Muscle layer of duodenum (tissue), 2 donors: ENCODE results near the gene MYH14.
A peak's percentile ranks its signal among the peaks of the same experiment; 100 is the strongest.

Experiments
- H3K27ac ChIP-seq: one replicate; pipeline ENCODE4 v1.7.0; 2013; ENCODE audit warnings: mild to moderate bottlenecking, low read length
- H3K27me3 ChIP-seq: one replicate; pipeline ENCODE4 v1.7.0; 2013; ENCODE audit warnings: low read depth, mild to moderate bottlenecking, control low read depth, low read length
- H3K36me3 ChIP-seq, 2 donors: one replicate each; pipeline ENCODE4 v1.7.0; 2013; ENCODE audit warnings: low read length in 2 of 2, control low read depth in 1 of 2, mild to moderate bottlenecking in 1 of 2; ENCODE audit not compliant: insufficient read depth in 2 of 2, control insufficient read depth in 1 of 2
- H3K4me1 ChIP-seq, 2 donors: one replicate each; pipeline ENCODE4 v1.7.0; 2013; ENCODE audit warnings: low read length in 2 of 2, mild to moderate bottlenecking in 2 of 2, control low read depth in 1 of 2, moderate library complexity in 1 of 2; ENCODE audit not compliant: insufficient read depth in 2 of 2, control insufficient read depth in 1 of 2
- H3K4me3 ChIP-seq, 2 donors: one replicate each; pipeline ENCODE4 v1.7.0; 2013; ENCODE audit warnings: low read length in 2 of 2, low read depth in 1 of 2, mild to moderate bottlenecking in 1 of 2
- H3K9me3 ChIP-seq, 2 donors: one replicate each; pipeline ENCODE4 v1.7.0; 2013; ENCODE audit warnings: low read length in 2 of 2, control low read depth in 1 of 2, mild to moderate bottlenecking in 1 of 2; ENCODE audit not compliant: control insufficient read depth in 1 of 2
- donor health status: healthy.

Gene MYH14

DNA sequence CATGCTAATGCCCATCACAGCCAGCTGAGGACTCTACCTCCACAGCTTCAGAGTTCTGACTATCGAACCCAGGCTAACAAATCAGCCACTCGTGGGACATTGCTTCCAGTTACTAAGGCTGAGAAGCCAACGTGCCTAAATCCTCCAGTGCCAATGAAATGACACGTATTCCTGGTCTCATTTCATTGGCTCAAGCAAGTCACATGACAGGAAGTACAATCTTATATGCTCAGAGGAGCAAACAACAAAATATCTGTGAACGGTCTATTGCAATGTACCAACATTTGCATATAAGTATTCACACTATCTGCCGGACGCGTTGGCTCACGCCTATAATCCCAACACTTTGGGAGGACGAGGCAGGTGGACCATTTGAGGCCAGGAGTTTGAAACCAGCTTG, 27.5 kb upstream of the MYH14 start:
- Histone ChIP-seq H3K27me3 (no peaks in the 10 kb centered on the region), H3K36me3 (no peaks in the 10 kb centered on the region), H3K9me3 (peaks cover 3 to 5% of the 10 kb centered on the region in 2 donors)

DNA sequence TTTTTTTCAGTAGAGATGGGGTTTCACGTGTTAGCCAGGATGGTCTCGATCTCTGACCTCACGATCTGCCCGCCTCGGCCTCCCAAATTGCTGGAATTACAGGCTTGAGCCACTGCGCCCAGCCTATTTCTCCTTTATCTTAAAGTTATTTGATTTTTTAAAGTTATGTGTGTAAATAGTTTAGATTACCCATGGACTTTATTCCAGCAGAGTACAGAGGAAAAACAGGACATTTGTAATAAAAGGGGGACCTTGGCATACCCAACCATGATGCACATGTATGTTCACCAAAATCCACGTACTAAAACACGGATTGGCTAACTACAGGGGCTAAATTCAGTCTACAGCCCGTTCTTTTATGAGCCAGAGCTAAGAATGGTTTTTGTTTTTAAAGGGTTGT, 26.6 kb upstream of the MYH14 start:
- Histone ChIP-seq H3K27me3 (no peaks in the 10 kb centered on the region), H3K27ac (no peak overlapping the region), H3K4me3 (no peak overlapping the region), H3K4me1 (no peaks in the 10 kb centered on the region), H3K9me3 (peaks cover 3 to 5% of the 10 kb centered on the region in 2 donors), H3K36me3 (no peaks in the 10 kb centered on the region)

More for the DNA sequence above, 27.5 kb upstream of the MYH14 start:
- H3K4me1 ChIP-seq = no peaks in the 10 kb centered on the region
- H3K4me3 ChIP-seq = no peak overlapping the region
- no peak overlapping the region for H3K27ac ChIP-seq

DNA sequence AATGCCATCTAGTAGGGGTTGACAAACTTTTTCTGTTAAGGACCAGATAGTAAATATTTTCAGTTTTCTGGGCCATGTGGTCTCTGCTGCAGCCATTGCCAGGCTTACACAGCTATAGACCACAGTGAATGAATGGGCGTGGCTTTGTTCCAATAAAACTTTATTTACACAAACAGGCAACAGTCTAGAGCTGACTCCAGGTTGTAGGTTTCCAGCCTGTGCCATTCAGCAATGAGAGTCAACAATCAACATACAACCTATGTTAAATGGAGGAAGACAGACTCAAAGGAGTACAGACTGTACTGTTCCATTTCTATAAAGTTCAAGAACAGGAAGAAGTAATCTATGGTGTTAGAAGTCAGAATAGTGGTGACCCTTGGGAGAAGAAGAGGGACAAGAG, 25.1 kb upstream of the MYH14 start:
- H3K9me3 ChIP-seq = peaks cover 3 to 5% of the 10 kb centered on the region in 2 donors
- H3K4me3 ChIP-seq = no peak overlapping the region
- H3K27ac ChIP-seq = no peak overlapping the region
- H3K36me3 ChIP-seq = no peaks in the 10 kb centered on the region
- H3K4me1 ChIP-seq = no peaks in the 10 kb centered on the region
- H3K27me3 ChIP-seq = no peaks in the 10 kb centered on the region

DNA sequence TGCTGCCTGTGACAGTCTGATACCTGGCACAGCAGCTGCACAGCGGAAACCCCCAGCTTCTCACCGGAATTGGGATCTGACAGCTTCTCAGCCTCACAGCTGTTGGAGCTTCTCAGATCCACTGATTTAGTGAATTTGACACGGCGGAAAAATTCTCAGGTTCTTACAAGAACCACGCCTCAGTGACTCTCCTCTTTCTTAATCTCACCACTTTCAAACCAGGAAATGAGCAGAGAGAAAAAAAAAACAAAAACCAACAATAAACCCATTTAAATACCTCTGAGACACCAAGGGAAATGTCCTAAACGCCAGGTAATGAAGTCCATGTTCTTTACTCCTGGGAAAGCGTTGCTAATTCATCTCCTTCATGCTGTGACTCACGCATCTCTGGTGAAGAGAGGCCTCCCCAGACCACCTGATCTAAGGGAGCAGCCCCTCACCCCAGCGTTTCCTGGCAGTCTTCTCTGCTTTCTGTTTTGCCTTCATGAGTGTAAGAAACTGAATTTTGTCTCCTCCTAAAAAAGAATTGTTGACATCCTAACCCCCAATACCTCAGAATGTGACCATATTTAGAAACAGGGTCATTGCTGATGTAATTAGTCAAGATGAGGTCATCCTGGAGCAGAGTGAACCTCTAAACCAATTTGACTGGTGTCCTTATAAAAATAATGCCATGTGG, 24.4 kb upstream of the MYH14 start:
- no peak overlapping the region for H3K27ac ChIP-seq
- H3K36me3 ChIP-seq = no peaks in the 10 kb centered on the region
- H3K4me3 ChIP-seq = no peak overlapping the region

DNA sequence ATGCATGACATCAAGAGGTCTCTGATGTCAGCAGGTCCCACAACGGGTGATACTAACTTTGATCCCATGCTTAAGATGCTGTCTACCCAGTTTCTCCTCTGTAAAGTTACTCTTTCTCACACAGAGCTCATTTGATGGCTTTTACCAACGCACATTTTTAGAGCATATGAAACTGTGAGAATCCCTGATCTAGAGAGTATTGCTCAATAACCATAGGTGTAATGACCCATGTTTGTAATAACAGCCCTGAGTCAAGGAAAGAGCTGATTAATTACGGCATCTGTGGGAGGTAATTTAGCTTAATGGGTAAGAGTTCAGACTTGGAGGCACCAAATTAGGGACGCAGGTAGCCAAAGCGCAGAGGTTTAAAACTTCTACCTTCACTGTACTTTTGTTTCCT, 22.3 kb upstream of the MYH14 start:
- Histone ChIP-seq H3K4me3 (no peak overlapping the region), H3K36me3 (no peaks in the 10 kb centered on the region), H3K27ac (no peak overlapping the region), H3K27me3 (no peaks in the 10 kb centered on the region), H3K4me1 (no peaks in the 10 kb centered on the region), H3K9me3 (peaks cover 0 to 3% of the 10 kb centered on the region in 2 donors)

More for the DNA sequence above, 24.4 kb upstream of the MYH14 start:
- Histone ChIP-seq H3K9me3 (peaks cover 3 to 5% of the 10 kb centered on the region in 2 donors), H3K27me3 (no peaks in the 10 kb centered on the region), H3K4me1 (no peaks in the 10 kb centered on the region)

DNA sequence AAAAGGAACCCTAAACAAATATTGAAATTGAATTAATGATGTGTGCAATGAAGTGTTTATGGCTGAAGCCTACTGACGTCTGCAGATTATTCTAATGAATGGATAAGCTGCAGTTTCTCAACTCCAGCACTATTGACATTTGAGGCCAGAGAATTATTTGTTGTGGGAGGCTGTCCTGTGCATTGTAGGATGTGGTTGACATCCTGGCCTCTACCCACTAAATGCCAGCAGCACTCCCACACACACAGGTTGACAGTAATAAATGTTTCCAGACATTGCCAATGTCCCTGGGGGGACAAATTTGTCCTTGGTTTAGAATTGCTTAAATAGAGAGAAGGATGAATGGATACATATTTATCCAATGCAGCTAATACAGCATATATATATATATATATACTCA, 19.2 kb upstream of the MYH14 start:
- Histone ChIP-seq H3K27me3 (no peaks in the 10 kb centered on the region), H3K4me1 (no peaks in the 10 kb centered on the region), H3K9me3 (peaks cover 0 to 3% of the 10 kb centered on the region in 2 donors), H3K27ac (no peak overlapping the region), H3K4me3 (no peak overlapping the region), H3K36me3 (no peaks in the 10 kb centered on the region)

DNA sequence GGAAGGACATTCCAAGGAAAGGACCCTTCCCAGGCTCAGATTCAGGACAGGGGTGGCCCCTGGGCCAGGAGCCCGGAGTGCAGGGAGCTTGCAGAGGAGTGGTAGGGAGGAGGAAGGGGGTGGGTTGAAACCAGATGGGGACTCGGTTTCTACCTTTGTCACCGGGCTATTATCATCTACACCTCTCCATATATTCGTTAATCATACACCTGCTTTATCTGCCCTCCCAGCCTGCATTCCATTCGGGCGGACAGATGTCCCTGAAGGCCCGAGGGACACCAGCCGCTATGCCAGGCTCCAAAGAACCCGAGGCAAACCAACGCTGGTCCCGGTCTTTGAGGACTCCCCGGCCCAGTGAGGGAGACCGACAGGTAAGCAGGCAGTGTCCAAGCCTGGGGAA, 15.5 kb upstream of the MYH14 start:
- Histone ChIP-seq H3K4me3 (no peak overlapping the region), H3K9me3 (no peaks in the 10 kb centered on the region), H3K27ac (peak overlapping the region; percentile 63), H3K27me3 (no peaks in the 10 kb centered on the region), H3K36me3 (no peaks in the 10 kb centered on the region), H3K4me1 (peaks cover 0 to 3% of the 10 kb centered on the region in 2 donors)

DNA sequence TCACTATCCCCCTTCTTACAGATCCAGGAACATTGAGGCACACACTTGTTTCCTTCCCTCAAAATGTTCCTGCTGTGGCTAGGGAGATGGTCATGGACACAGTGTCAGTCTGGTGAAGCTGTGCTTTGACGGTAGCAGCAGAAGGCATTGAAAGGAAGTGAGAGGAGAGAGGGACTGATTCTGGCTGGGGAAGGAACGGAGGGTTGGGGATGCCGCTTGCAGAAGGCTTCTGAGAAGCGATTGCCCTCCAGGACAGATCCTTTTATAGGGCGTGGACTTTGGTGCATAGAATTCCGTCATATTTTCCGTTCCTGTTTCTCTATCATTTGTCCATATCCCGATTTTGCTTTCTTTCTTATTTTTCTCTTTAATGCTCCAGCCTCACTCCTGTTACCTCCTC, 14.1 kb upstream of the MYH14 start:
- no peaks in the 10 kb centered on the region for H3K9me3 ChIP-seq
- H3K36me3 ChIP-seq = no peaks in the 10 kb centered on the region
- peaks cover 0 to 3% of the 10 kb centered on the region in 2 donors for H3K4me1 ChIP-seq
- peak overlapping the region; percentile 86 for H3K27ac ChIP-seq
- no peaks in the 10 kb centered on the region for H3K27me3 ChIP-seq
- peak overlapping the region in 1 of 2 donors; percentile 50 for H3K4me3 ChIP-seq

DNA sequence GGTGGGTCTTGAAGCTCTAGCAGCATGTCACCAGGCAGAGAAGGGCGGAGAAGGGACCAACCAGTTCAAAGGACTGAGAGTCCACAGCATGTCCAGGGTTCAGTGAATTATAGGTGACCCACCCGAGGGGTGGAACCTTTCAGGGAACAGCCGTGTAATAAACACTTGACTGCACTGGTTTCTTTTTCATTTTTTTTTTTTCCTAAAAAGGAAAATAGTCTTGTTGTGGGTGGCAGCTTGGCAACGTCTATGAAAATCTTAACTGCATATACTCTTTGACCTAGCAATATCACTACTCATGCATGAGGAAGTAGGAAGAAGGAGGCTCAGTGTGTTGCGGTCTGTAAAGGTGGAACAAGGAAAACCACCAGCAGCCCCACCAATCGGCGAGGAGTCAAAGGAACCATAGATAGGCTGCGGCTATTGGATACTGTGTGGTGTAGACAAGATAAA, 13.0 kb upstream of the MYH14 start:
- peak overlapping the region; percentile 86 for H3K27ac ChIP-seq
- peaks cover 0 to 3% of the 10 kb centered on the region in 2 donors for H3K4me1 ChIP-seq
- no peaks in the 10 kb centered on the region for H3K9me3 ChIP-seq
- H3K36me3 ChIP-seq = no peaks in the 10 kb centered on the region
- H3K4me3 ChIP-seq = no peak overlapping the region
- H3K27me3 ChIP-seq = no peaks in the 10 kb centered on the region

DNA sequence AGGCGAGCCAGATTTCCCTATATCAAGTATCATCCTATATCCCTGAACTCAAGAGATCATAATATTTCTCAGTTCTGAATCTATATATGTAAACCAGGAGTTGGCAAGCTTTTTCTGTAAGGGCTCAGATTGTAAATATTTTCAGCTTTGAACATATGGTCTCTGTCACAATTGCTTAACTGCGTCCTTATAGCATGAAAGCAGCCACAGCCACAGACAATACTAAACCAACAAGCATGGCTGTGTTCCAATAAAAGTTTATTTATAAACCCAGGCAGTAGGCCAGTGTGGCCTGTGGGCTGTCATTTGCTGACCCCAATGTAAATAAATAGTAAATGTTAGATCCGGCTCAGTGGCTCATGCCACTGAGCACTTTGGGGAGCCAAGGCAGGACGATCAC, 12.2 kb upstream of the MYH14 start:
- Histone ChIP-seq H3K27ac (peak overlapping the region; percentile 39), H3K27me3 (no peaks in the 10 kb centered on the region), H3K9me3 (no peaks in the 10 kb centered on the region), H3K4me3 (no peak overlapping the region), H3K4me1 (peaks cover 0 to 3% of the 10 kb centered on the region in 2 donors), H3K36me3 (no peaks in the 10 kb centered on the region)

DNA sequence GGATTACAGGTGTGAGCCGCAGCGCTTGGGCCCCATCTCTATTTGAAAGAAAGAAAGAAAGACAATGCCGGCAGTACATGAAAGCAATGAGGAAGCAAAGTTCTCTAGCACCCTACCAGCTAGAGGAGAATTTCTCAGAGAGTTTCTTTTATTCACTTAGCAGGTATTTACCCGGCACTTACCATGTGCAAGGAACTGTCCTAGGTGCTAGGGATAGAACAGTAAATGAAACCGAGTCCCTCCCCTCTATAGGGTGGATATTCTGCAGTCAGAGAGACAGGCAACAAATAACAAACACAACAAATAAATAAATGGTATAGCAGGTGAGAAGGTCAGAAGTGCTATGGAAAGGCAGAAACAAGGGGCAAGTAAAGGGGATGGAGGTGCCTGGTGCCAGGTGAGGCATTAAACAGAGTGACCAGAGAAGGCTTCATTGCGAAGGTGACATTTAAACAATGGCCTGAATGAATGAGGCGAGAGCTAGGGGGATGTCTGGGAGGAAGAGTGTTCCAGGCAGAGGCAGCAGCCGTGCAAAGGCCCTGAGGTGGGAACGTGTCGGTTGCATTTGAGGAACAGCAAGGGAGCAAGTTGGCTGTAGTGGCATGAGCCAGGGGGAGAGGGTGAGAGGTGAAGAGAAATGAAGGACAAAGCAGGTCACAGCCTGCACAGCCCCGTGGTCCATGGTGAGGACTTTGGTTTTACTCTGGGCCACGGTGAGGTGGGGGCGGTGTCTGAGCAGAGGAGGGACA, 10.8 kb upstream of the MYH14 start:
- no peaks in the 10 kb centered on the region for H3K9me3 ChIP-seq
- H3K27me3 ChIP-seq = no peaks in the 10 kb centered on the region
- peaks cover 0 to 3% of the 10 kb centered on the region in 2 donors for H3K4me1 ChIP-seq
- no peaks in the 10 kb centered on the region for H3K36me3 ChIP-seq
- H3K27ac ChIP-seq = no peak overlapping the region
- no peak overlapping the region for H3K4me3 ChIP-seq
